CD4-positive, alpha-beta T cell treated with Interleukin-6 at 100 ng/mL for 8 hours (primary cell): ENCODE results near the gene ACP1.
"Not testable (repeated sequence)": the region's sequence is repeated elsewhere in the genome, so short reads cannot be mapped to it uniquely, and the experiment has no call there.

Experiments used
- DNase-seq: peaks from one replicate; pipeline ENCODE4 v3.0.0-alpha.2; 2020; ENCODE audit warnings: mixed read lengths, low spot score

The ACP1 gene

GRCh38 chr2:310994-311393 is 46.2 kb downstream of the ACP1 start:
- no peak for DNase-seq

- DNase-seq: no peak
Measured at GRCh38 chr2:313991-314390, 49.2 kb downstream of the ACP1 start.

GRCh38 chr2:314561-315336 is 50.0 kb downstream of the ACP1 start:
- DNase-seq: no peak

- DNase-seq: not testable (repeated sequence)
Measured at GRCh38 chr2:315925-316324, 51.2 kb downstream of the ACP1 start.

- no peak for DNase-seq
Measured at GRCh38 chr2:316381-316780, 51.6 kb downstream of the ACP1 start.

- DNase-seq: no peak
Measured at GRCh38 chr2:317501-318424, 53.0 kb downstream of the ACP1 start.

- DNase-seq: no peak
Measured at GRCh38 chr2:319059-319600, 54.4 kb downstream of the ACP1 start.

GRCh38 chr2:320561-320960 is 55.8 kb downstream of the ACP1 start:
- DNase-seq: no peak

GRCh38 chr2:322326-322725 is 57.6 kb downstream of the ACP1 start:
- DNase-seq: no peak

GRCh38 chr2:323035-323434 is 58.3 kb downstream of the ACP1 start:
- DNase-seq: no peak
